Measurements from ENCODE around the gene FOXN3.
"Not testable (repeated sequence)": the region's sequence is repeated elsewhere in the genome, so short reads cannot be mapped to it uniquely, and the experiment has no call there.

FOXN3 gene

DNA sequence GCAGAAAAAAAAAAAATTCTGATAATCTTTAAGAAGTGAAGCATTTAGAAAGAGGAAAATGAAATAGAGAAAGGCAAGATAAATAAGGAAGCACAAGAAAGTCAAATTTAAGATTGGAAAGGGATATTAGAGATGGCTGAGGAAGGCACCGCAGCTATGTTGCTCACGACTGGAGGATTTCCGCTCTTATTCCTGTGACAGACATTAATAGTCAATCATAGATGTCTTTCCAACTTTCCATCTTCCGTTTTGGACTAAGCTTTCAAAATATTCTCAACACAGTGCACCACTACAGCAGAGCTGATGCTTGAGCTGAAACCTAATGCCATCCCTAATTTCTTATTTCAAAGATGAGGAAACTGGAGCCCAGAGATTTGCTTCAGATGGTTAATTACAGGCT, 290.6 kb downstream of the FOXN3 start:
- no peak for DNase-seq (ENCODE audit: low read depth)

DNA sequence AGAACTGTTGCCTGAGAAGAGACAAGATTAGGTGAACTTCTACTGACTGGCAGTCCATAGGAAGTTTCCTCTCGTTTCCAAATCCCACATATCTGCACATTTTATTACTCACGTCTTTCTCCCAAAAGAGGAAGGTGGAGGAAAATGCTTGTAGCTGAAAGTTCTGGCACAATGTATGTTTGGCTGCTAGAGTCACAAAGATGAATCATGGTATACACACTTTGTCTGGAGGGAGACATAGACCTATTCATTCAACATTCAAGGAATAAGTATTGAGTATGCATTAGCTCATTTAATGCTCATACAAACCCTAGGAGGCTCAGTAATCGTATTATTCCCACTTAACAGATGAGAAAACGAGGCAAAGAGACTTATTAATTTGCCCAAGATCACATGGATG, 291.8 kb downstream of the FOXN3 start:
- DNase-seq (ENCODE audit: low read depth) = no peak

- no peak for DNase-seq (ENCODE audit: low read depth)
Observed at GRCh38 chr14:89123851-89124250, 293.2 kb downstream of the FOXN3 start.

GRCh38 chr14:89123215-89123614, 293.8 kb downstream of the FOXN3 start:
- DNase-seq (ENCODE audit: low read depth) = no peak

DNA sequence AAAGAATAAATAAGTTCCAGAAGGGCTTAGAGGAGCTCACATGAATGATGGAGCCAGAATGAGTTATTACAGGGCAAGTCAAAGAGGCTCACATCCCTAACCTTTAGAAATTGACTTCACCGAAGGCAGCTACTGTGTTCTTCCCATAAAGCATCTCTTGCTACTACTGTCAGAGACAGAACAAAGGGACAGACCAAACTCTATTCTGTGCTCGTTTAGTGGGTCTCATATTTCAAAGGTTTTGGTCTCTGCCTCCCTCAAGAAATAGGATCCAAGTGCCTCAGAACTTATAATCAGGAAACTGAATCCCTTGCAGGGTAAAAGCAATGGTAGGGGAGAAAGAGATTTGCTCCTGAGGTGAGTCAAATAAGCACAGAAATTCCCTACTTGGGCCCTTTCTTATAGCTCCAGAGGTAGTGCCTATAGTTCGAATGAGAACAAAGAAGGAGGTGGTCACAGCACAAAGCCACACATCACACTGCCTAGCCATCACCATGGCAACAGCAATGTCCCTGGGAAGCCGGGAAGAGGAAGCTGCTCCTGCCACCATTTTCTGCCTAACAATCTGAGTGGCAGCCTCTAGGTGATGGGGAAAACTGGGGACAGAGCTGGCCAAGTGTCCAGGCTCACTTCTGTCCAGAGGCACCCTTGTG, 294.9 kb downstream of the FOXN3 start:
- DNase-seq (ENCODE audit: low read depth) = no peak

DNA sequence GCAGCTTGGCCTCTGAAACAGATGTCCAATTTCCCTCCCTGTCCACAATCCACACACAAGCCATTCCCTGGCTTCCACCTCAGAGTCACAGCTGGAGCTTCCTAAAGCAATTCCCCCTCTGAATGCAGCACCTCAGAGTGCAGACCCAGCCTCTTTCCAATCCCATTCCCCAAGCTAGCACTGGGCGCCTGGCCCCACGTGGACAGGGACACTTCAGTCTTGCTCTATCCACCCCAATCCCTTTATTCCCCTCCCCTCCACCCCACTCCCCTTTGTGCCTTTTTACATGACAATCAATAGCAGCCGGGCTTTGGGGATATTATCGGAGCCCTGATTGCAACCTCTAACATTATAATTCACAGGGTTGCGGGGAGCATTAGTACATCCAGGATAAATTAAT, 300.0 kb downstream of the FOXN3 start:
- DNase-seq (ENCODE audit: low read depth) = no peak

GRCh38 chr14:89114109-89114508, 302.9 kb downstream of the FOXN3 start:
- no peak for DNase-seq (ENCODE audit: low read depth)

GRCh38 chr14:89112720-89113119, 304.3 kb downstream of the FOXN3 start:
- no peak for DNase-seq (ENCODE audit: low read depth)

GRCh38 chr14:89111766-89112543, 305.1 kb downstream of the FOXN3 start:
- DNase-seq (ENCODE audit: low read depth) = not testable (repeated sequence)

DNA sequence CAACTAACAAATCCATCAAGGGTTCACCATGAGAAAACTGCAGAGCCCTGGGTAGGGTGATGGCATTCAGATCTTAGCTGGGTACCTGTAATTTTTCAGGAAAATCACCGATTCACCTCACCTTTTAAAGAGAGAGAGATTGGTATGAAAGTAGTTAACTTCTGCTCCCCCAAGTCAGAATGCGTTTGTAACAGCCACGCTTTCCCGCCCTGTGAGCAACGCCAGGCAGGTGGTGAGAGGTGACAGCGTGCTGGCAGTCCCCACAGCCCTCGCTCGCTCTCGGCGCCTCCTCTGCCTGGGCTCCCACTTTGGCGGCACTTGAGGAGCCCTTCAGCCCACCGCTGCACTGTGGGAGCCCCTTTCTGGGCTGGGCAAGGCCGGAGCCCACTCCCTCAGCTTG, 305.8 kb downstream of the FOXN3 start:
- not testable (repeated sequence) for DNase-seq (ENCODE audit: low read depth)

GRCh38 chr14:89110110-89110509, 306.9 kb downstream of the FOXN3 start:
- DNase-seq (ENCODE audit: low read depth) = no peak

DNA sequence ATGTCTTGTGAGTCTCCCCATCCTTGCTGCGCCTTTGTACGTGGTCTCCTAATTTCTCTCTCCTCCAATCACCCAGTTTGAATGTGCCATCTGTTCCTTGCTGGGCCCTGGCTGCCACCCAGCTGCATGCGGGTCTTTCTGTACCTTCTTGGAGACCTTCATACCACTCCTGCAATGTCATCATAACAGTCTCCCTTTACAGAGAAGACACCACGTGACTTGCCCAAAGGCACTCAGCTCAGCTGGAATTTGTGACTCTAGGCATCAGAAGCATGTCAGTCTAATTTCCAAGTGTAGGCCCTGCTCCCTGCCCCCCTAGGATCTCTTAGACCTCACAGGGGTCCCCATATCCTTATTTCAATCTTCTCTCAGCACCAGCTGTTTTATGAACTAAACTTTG, 308.4 kb downstream of the FOXN3 start:
- no peak for DNase-seq (ENCODE audit: low read depth)

GRCh38 chr14:89107626-89108025, 309.4 kb downstream of the FOXN3 start:
- DNase-seq (ENCODE audit: low read depth) = no peak
